CD4-positive, alpha-beta T cell treated with Interleukin-2 at 100 ng/mL for 4 hours (primary cell): ENCODE data around the gene FAM72D.
"Not testable (repeated sequence)": the region's sequence is repeated elsewhere in the genome, so short reads cannot be mapped to it uniquely, and the experiment has no call there.

Experiments
- DNase-seq: peaks from one replicate; pipeline ENCODE4 v3.0.0-alpha.2; 2020; ENCODE audit warnings: low spot score

FAM72D gene

DNA sequence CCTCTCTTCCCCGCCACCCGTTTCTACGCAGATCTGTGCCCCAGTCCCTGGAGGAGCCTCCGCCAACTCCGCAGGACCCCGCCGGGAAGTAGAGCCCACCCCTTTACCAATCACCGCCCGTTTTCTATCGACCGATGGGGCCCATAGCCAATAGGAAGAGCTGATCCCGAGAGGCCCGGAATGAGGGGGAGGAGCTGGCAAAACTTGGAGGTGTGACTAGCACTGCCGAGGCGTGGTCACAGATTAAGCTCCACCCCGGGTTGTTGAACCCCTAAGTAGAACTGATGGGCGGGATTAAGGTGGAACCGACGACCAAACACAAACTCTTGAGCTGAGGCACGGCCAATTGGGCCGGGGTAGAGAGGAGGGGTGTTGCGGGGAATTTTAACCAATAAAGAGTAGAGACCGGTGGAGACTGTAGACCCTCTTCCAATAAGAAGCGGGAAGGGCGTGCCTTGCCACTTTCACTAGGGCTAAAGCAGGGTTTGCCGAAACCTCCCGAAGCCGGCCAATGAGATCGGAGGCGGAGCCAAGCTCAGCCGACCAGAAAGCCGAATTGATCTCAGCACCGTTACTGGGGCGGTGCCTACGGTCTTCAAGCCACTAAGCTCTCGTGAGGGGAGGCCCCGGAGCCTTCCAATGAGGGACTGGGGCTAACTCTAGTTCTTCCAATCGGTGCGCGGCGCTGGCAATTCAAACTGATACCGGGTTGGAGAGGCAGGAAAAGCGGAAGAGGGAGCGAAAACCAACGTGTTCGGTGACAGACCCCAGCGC lies at the start of gene FAM72D, which contains the start of gene SRGAP2B:
Gene FAM72D (plus strand): TSS at position 691 of the 774 bp plus-strand sequence. CDS start 874 bp downstream, outside the sequence.
Gene SRGAP2B (minus strand): TSS at position 45 of the 774 bp plus-strand sequence. CDS start 2,427 bp downstream, outside the sequence.
- not testable (repeated sequence) for DNase-seq

DNA sequence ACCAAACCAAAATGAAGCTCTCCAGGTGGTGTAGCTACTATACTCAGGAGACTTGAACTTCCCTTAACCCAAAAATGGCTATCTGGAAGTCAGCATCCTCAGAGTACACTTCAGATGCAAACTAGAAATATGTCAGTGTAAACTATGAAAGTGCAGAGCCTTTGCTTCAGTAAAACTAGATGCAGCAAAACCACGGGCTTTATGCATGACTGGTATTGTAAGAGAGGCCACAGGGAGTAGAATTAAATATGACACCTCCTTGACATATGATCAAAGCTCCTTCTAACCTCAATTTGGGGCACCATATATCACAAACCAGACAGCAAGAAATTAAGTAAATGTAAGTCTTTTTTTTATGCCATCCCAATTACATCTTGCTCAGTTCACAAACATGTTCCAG lies 48.2 kb upstream of the FAM72D start:
- DNase-seq, result not testable (repeated sequence)

DNA sequence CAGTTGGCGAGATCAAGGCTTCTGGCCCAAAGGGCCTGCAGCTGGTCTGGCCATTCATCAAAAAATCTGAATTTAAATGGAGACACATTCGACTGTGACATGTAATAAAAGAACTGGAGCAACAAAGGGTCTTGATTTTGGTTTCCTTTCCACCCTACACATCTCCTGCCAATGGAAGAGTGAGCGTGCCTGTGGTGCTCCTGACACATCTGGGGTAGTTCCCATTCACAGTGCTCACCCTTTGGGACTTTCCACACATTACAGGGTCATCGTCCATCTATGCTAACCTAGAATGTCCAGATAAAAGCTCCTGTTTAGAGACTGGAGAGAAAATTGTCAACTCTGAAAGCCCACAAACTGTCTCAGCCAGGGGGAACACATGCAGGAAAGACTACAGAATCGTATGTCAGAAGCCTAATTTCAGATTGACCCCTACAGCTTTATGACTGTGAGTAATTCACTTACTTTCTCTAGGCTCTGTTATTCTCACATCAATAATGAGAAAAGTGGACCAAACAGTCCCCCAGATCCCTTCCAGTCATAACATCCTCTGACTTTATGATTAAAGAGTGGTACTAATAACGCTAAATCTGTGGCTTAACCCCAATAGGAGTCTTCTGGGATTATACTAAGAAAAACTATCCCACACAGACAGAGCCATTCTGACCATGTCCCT lies 47.5 kb upstream of the FAM72D start:
- not testable (repeated sequence) for DNase-seq

DNA sequence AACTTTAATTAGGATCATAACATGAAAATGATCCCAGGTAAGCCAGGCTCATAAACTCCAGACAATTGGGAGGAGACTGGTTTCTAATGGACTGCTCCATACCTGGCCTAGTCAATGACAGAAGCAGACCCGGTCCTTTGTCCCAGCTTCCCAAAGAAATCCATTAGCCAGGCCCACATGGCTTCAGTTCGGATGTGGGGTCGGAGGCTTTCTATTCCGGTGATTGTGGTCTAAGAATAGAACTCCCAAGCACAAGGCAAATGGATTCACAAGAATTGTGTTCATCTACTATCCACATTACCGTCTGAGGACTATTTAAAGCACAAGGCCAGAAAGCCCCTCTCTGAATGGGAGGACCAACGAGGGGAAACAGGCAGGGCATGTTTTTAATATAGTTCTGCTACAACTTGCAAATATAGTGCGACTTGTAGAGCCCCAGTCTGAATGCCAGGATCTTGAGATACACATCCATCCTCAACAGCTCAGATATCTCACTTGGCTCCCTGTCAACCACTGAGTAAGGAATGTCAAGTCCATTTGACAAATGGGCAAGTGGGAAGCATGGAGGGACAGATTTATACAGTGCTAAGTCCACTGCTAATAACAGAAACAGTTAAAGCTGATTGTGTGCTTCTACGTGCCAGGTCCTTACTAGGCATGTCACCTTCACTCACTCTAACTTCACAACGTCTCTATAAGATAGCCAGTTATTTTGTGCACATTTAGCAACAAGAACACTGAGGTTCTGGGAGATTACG lies 43.6 kb upstream of the FAM72D start:
- not testable (repeated sequence) for DNase-seq

DNA sequence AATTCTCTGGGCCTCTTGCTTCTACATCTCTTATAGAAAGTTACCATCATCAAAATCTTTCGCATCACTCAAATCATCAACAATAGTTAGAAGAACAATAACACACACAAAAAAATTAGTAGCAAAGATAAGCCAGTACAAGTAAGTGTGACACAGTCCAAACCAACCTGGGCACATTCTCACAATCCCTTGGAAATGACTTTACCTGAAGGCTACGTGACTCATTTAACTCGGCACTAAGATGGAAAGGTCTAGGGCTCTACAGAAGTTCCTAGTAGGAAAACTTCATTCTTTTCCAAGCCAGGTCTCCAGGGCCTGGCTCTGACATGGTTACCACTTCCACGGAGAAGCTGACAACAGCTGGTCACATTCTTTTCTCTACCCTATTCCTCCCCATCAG lies 42.3 kb upstream of the FAM72D start:
- DNase-seq, result not testable (repeated sequence)

DNA sequence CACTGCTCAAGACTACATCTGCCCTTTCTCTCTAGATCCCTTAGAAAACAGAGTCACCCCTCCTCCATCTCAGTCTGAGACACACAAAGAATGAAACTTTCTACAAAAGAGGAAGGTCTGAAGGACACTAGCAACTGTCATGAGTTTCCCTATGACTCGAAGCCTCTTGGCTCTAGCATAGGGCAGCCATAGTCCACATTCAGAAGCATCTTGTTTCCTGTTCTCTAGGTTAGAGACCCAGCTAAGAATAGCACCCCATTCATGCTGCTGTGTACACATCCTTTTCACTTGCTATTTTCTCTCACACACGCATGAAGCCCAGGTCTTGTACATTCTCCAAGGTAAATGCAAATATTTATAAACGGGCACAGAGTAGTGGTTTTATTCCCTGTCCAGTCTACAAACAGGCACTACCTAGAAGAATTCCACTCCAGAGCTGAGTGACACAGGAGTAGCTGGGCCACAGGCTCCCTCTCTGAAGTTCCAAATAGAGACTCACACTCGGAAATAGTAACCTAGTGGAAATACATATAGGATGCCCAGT lies 40.5 kb upstream of the FAM72D start:
- not testable (repeated sequence) for DNase-seq

DNA sequence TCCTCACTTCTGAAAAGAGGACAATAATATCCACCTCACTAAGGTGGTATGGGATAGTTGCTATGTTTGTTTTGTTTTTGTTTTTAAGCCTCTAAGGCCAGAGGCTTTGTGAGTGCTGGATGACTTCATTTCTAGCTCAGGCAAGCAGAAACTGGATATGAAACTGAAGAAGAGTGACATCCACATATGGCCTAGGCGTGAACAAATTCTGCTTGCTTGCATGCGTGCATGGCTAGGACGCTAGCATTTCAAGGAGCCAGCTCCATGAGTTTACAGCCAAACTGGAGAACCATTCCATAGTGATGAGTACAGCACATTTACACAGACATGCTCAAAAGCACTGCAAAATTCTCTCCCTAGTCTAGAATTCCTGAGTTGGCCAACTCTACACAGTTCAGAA lies 37.6 kb upstream of the FAM72D start:
- DNase-seq, result not testable (repeated sequence)

DNA sequence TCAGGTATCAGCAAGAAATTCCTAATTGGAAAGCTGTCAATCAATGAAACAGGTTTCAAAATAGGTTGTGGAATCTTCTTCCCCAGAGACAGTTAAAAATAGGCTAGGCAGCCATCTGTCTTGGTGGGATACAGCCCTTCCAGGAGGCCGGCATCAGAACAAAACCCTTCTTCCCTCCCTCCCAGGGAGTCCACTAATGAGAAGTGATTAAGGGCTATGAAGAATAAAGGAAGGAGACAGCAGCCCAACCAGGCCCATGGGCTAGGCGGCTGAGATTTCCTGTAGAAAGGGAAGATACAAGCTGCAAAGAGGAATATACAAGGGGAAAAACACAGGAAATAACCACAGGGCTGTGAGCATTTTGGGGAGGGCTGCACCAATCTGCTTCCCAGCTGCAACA lies 32.5 kb upstream of the FAM72D start:
- not testable (repeated sequence) for DNase-seq

DNA sequence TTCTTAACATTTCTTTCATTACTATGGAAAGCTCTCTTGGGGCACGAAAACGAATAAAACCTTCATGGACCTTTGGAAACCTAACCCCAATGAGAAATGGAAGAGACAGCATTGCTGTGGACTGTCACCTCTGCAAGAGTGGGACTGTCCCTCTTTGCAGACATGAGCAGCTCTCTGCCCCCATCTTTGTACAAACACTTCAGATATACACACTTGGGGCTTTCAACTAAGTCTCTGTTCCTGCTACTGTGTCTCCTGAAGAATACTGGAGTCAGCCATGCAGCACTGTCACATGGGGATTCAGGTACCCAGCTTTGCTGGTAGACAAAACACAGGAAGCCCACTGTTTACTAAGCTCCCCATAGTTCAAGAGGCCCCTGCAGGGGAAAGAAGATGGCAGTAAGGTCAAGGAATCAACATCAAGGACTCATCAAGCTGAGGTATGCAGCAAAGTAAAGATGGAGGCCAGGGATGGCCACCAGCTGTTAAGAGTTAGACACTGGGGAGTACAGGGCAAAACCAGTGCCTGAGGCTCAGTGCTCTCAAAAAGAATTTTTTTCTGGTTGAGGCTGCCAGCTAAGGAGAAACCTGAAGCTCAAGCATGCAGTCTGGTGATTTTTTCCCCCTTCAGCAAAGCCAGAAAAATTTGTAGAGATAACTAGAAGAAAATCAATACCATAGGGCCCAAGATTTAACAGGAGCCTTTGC lies 31.7 kb upstream of the FAM72D start:
- DNase-seq, result not testable (repeated sequence)

DNA sequence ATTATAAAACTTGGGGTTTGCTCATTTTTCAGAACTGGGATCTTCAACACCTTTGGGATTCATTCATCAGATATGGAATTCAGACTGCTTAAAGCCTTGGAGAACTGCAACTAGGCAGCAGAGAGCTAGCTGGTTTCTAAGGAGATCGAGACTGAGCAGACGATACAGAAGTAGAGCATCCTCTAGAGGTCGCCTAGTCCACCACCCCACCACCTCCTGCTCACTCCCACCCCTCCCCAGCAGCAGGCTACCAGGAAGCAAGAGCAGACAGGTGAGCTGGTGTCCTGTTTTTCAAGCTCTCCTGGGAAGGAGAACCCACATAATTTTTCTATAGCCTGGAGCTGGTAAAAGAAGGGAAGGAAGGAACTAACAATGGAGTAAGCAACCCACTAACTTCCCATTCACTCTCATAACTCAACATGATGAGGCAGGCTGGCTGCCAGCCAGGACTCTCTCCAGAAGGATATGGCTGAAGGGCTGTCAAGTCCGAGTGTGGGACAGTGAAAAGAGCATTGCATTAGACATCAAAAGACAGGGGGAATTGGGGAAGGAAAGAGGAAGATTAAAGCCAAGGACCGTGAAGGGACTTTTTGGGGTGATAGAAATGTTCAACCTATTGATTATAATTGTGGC lies 30.5 kb upstream of the FAM72D start:
- not testable (repeated sequence) for DNase-seq

DNA sequence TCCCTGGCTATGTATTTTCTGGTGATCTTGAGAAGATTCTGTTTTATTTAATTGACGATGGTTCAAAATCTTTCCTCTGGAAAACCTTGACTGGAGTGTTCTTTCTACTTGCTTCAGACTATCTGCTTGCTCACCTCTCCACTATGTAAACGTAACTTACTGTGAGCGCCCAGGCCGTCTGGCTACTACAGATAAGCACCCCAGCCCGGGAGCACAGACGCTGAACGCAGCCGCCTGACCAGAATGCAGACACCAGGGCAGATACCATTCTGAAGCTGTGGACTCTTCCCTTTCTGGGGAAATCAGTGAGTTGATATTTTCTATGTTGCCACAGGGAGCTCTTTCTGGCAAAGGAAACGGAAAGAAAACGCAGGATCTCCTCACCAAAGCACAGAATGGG lies 29.3 kb upstream of the FAM72D start:
- not testable (repeated sequence) for DNase-seq

DNA sequence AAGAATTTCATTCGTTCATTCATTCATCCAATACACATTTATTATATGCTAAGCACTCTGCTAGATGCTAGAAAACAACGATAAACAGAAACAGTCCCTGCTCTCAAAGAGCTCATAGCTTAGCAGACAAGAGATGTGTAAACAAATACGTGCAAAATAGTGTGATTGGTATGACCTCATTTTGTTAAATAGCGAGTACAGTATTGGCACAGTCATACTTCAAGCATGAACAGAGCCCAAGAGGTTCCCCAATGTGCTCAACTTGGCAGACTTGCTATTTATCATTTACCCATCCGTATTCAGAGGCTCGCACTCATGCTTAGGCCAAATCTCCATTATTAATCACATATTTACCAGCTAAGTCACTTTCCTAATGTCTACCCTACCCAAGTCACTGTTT lies 24.2 kb upstream of the FAM72D start:
- not testable (repeated sequence) for DNase-seq

DNA sequence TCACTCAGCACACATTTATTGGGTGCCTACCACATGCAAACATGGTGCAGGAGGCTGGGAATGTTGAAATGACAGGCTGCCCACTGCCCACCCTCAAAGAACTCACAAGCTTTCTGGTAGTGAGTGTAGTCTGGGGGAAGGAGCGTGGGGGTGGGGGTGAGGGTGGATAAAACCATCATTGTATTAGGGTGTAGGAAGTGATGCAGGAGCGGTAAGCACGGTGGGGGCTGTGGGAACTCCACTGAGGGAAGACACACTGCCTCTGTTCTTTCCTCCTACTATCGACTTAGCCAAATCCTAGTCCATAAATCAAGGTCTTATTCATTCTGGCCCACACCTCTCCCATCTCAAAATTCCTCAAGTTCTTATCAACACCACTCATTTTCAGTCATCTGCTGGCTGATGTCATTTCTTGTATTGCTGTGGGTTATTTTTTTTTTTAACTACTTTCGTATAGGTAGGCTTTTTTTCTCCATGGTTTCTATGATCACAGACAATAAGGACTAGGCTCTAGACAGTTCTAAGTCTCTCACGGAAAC lies 21.7 kb upstream of the FAM72D start:
- not testable (repeated sequence) for DNase-seq

DNA sequence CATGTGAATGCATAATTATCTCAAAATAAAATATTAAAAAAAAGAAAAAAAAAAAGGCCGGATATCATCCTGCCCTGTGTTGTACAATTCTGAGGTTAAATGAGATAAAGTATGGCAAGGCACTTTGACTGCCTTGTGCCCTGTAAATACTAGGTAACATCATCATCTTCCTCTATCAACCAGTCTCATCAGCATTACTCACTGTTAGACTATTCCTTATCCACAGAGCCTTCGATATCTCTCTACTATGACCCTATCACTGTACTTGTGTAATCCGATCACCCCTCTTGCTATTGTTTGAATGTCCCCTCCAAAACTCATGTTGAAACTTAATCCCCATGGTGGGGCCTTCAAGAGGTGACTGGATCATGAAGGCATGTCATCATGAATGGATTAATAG lies 18.9 kb upstream of the FAM72D start:
- not testable (repeated sequence) for DNase-seq

DNA sequence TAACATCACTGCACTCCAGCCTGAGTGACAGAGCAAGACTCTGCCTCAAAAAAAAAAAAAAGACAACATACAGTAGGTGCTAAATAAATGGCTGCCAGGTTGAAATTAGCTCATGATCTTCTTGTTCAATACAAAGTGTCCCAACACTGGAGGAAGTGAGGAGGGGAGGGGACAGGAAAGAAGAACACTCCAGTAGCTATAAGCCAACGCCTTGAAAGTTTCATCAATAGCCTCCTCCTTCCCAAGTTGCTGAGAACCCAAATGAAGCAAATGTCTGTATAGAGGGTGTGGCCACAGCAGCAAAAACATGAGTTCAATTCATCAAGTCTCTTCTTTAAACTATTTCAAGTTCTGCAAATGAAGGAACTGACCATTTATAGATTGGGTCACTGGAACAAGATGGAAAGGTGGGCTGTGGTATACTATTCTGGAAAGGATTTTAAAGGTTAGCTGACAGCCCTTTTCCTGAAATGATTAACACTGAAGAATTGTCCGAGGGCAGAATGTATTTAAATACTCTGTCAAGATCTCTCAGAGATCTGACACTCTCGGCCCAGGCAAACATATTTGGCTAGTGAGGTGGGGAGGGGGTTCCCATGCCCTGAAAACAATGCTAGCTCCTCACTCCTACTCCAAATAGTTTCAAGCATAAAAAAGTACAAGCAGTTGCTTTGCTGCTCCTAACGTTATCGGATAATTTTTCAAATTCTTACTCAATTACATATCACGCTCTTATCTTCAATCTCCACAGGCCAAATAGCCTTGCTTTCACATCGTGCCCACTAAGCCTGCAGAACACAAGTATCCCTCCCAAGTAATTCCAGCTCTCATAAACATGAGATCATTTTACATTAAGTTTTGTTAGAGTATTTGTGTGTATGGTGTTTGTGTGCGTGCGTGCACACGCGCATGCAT lies 17.6 kb upstream of the FAM72D start:
- DNase-seq, result not testable (repeated sequence)

DNA sequence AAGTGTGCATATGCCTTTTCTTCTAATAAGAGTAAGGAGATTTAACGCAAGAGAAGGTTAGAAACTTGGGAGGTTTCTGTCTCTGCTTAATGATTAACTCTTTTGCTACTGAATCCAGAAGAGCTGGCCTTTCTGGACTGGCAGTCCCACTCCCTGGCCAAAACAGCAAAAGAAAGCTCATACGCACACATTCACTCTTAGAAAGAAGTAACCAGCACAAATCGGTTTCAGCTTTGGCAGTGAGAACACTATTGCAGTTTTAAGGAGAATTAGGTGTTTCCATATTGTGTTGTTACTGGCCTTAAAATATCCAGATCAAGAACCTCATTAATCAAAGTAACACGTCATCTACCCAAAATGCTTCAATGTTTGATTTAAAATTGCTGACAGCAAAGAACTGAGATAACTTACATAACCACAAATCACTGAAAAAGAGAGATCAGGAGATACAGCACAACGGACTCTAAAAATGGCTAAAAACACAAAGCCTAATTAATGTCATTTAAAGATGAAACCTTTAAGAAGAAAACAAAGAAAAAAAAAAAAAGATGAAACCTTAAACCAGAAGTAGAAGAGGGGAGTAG lies 16.9 kb upstream of the FAM72D start:
- not testable (repeated sequence) for DNase-seq

DNA sequence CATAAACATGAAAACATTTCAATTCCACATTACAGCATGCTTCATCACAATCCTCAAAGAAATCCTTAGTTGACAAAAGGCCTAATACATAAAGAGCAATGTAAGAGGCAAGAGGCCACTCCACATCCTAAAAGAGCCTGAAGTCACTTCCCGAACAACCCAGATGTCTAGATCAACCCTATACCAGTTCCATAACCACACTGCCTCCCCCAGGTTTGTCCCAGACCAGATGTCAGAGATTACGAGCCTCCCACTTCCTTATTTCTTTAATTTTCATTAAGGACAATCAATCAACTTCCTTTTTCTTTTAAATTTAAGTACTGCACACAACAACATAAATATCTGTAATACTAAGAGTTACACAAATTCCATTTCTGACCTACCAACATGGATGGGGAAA lies 16.0 kb upstream of the FAM72D start:
- DNase-seq, result not testable (repeated sequence)

DNA sequence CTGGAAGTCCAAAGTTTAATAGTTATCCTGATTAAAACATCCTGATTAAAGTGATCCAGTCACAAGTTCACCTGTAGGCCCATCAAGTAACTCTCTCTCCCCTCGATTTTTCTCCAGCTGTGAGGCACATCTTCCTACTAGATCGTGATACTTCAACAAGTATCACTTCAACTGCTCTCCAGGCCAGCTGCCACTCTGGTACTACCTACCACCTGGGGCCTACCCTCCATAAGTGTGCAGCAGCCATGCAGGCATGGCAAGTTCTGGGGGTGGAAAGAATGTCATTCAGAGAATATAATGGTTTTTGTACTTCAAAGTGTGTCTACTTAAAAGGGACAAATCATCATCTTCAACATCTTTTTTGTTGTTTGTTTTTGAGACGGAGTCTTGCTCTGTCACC lies 15.6 kb upstream of the FAM72D start:
- not testable (repeated sequence) for DNase-seq
